Hematopoietic multipotent progenitor cell treated with erythropoietin and hydrocortisone succinate and interleukin-3 and kit ligand, for 4 days (in vitro differentiated cells): Measurements from ENCODE around the gene ATRN.
"Not testable (repeated sequence)": the region's sequence is repeated elsewhere in the genome, so short reads cannot be mapped to it uniquely, and the experiment has no call there.

Source experiments
- DNase-seq: peaks from one replicate; pipeline ENCODE4 v3.0.0-alpha.2; 2015

Gene ATRN

GRCh38 chr20:3521852-3522740 lies 51.3 kb downstream of the ATRN start:
- no peak for DNase-seq

DNA sequence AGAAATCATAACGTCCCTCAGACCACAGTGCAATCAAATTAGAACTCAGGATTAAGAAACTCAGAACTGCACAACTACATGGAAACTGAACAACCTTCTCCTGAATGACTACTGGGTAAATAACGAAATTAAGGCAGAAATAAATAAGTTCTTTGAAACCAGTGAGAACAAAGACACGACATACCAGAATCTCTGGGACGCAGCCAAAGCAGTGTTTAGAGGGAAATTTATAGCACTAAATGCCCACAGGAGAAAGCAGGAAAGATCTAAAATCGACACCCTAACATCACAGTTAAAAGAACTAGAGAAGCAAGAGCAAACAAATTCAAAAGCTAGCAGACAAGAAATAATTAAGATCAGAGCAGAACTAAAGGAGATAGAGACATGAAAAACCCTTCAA lies 53.9 kb downstream of the ATRN start:
- not testable (repeated sequence) for DNase-seq

DNA sequence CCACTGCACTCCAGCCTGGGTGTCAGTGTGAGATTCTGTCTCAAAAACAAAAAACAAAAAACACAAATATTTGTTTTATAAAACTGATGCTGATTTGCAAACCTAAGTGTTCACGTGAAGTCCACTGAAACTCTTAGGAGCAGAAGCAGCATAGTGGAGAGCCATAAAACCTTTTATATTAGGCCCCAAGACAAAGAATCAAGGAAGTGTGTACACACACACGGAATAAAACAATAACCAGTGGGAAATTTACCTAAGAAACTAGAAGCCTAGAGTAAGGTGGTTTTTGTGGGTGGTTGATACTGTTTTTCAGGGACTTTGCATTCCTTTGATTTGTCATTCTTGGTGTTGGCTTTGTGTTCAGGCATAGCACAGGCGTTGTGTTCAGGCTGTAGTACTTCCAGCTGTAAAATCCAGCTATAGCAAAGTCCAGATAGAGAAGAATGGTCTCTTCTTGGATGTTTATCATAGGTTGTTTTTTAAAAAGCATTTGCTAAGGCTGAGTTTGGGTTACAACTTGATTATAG lies 61.3 kb downstream of the ATRN start:
- no peak for DNase-seq

DNA sequence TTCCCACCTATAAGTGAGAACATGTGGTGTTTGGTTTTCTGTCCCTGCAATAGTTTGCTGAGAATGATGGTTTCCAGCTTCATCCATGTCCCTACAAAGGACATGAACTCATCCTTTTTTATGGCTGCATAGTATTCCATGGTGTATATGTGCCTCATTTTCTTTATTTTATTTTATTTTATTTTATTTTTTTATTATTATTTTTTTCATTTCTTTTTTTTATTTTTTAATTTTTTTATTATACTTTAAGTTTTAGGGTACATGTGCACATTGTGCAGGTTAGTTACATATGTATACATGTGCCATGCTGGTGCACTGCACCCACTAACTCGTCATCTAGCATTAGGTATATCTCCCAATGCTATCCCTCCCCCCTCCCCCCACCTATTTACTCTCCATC lies 66.9 kb downstream of the ATRN start:
- DNase-seq: not testable (repeated sequence)

GRCh38 chr20:3539311-3540107 lies 68.7 kb downstream of the ATRN start:
- DNase-seq: no peak

- no peak for DNase-seq
These were observed 71.3 kb downstream of the ATRN start for GRCh38 chr20:3541887-3542721.

DNA sequence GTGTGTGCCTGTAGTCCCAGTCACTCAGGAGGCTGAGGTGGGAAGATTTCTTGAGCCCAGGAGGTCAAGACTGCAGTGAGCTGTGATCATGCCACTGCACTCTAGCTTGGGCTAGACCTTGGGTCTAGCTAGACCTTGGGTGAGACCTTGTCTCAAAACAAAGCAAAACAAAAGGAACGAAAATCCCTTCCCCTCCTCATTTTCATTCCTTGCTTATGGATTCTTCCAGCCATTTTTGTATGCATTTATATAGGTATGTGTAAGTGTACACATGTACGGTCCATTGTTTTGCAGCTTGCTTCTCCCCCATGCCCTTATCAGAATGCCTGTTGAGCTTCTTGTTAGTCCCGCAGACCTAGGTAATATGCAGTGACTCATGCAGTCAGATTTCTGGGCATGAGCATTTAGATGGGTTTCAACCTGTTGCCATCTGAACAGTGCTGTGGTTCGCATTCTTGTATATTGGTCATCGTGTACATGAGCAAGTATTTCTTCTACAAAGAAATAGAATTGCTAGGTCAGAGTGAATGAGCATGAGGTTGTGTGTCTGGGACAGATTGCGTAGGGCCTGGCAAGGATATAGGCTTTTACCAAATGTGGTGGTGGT lies 73.2 kb downstream of the ATRN start:
- DNase-seq: no peak

DNA sequence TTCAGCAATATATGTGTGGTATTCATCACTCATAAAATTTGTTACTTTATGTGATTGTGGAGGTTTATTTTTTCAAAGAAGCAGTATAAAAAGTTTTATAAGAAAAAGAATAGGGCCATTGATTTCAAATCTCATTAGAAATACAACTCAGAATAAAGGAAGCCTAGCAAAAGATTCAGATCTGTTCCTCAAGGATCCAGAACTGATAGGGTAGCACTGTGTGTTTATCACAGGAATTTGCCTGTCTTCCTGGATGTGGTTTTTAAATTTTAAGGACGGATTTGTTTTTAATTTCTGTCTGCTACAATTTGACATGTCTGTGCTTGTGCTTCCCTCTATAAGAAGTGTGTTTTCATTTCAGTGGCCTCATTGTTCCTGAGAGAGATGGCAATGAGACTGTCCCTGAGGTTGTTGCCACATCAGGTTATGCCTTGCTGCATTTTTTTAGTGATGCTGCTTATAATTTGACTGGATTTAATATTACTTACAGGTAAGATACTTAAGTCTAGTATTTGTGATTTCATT lies 74.6 kb downstream of the ATRN start:
- DNase-seq: no peak

- DNase-seq: no peak
These were observed 77.1 kb downstream of the ATRN start for GRCh38 chr20:3547906-3548305.

GRCh38 chr20:3550837-3551236 lies 80.0 kb downstream of the ATRN start:
- DNase-seq: peak; percentile 57

DNA sequence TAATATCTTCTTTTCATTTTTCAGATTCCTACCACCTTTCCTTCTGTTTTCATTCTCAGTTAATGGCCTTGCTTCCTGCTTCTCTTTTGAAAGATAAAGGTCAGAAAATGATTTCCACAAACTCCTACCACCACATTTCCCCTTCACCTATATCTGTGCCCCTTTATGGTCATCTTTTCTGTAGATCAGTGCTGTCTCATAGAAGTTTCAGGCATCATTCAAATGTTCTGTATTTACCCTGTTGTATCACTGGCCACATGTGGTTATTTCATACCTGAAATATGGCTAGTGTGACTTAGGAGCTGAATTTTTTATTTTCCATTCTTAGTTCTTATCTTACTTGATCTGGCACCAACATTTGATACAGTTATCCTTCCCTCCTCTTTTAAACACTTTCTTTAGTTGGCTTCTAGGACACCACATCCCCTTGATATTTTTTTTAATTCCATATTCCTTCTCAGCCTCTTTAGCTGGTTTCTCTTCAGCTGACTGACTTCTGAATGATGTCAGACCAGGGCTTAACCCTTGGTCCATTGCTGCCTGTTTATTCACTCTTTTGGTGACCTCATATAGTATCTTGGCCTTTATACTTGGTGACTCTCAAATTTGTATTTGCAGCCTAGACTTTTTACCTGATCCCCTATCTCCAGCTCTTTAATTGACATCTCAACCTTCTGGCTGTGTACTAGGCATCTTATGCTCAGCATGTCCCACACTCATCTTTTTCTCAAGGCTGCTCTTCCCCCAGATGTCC lies 81.0 kb downstream of the ATRN start:
- DNase-seq: no peak

DNA sequence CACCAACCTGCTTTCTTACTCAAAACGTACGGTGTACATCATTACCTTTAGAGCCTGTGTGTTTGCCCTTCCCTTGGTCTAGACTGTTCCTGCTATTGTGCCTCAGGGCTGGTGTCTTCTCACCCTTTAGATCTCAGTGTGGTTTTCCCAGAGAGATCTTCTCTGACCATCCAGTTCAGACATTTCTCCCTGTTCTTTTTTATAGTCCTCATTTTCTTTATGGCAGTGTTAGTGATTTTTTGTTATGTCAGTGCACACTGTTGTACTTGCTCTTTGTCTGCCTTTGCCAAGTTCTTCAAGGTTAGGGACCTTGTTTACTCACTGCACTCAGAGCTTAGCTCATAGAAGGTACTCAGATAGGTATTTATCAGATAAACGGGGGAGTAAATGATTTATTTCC lies 82.8 kb downstream of the ATRN start:
- DNase-seq: no peak

DNA sequence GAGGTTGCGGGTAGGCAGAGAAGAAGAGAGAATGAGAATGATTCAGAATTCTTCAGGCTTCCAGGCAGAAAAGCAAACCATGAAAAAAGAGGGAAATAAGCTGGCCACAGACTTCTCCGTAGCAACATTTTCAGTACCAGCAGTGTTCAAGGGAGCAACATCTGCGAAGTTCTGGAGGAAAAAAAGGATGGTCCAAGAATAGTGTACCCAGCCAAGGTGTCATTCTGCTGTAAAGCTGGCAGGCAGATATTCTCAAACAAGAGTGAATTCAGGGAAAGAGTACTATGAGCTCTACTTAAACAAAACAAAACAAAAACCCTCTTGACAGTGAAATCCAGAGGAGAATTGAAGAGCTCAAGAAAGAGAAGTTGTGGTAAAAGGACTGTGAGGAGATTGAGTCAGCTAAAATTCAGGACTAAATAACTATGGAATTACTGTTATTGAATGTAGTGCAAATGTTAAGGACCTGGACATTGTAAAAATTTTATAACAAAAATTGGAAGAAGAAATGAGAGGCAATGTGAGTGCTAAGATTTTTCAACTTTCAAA lies 86.5 kb downstream of the ATRN start:
- DNase-seq: peak; percentile 34

DNA sequence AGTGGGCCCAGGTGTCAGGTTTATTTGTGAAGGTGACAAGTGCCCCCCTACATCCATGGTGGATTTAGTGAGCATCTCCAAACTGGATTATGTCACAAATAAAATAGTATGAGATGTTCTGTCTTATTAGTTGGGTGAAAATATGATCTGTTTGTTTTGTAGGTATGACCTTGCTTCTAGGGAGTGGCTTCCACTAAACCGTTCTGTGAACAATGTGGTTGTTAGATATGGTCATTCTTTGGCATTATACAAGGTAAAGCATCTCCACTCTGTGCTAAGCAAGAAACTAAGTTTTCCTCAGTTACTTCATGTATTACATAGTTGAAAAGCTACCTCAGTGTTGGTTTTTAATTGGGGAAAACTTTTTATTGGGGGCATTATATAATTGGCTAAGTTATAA lies 88.4 kb downstream of the ATRN start:
- DNase-seq: no peak

DNA sequence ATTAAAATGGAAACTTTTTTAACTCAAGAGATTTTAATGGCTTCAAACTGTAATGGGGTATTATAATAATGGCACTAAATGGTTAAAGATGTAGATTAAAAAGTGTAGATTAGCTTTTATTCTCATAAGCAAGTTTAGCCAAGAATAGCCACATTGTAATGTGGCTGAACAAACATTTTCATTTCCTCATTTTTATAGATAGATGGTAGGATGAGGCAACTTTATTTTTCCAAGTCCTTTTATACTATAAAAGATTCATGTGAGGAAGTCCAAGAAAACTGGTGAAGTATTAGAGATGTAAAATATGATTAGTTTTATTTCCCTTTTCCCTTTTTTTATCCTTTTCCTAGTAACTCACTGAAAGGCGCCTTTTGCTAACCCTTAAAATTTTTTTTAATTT lies 88.8 kb downstream of the ATRN start:
- DNase-seq: no peak

GRCh38 chr20:3560162-3560561 lies 89.3 kb downstream of the ATRN start:
- no peak for DNase-seq

- DNase-seq: no peak
These were observed 89.8 kb downstream of the ATRN start for GRCh38 chr20:3560578-3560977.

DNA sequence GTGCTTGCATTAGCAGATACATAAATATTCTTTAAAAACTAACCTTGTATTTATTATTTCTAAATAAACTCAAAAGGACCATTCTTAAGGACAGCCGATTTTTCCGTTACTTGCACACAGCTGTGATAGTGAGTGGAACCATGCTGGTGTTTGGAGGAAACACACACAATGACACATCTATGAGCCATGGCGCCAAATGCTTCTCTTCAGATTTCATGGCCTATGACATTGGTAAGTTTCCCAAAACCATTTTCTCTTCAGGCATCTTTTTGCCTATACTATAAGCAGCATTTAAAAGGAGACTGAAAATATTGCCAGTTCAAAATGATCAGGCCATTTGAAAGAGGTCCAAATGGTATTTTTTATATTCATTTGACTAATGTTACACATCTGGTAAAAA lies 92.3 kb downstream of the ATRN start:
- DNase-seq: no peak

- DNase-seq: peak; percentile 79
These were observed 92.8 kb downstream of the ATRN start for GRCh38 chr20:3563548-3564177.

- DNase-seq: no peak
These were observed 95.0 kb downstream of the ATRN start for GRCh38 chr20:3565851-3566250.

- DNase-seq: no peak
These were observed 101.3 kb downstream of the ATRN start for GRCh38 chr20:3572151-3572550.
